Measurements from ENCODE around the gene CUX1. TPM values are rescaled to one million over a fixed set of nuclear protein-coding genes. Genes with fewer than 3 reads are reported as not detected.

CUX1 gene
- total RNA-seq, 1 donor from 2014 or later, result 18.3 TPM

DNA sequence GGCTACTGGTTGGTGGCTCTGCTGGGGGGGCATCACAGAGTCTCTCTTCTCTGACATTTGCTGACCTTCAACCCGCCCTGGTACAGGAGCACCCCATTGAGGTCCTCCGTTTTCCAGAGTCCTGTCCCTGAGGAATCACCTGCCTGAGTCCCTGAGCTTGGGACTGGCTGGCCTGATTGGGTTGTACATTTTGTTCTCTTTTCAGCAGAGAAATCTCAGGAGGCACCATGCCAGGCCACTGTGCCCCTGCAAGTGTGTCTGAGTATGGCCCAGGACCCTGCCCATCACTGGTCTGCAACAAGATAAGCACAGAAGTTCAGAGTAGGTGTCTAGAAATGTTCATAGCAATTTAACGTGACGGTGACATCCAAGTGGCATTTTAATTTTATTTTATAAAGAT lies 131.2 kb downstream of the CUX1 start:
- Histone ChIP-seq H3K4me3 (ENCODE audit: low read length in 3 of 3) (no peak overlapping the region), H3K27ac (ENCODE audit: low read depth, low read length) (peak overlapping the region; percentile 83), H3K36me3 (ENCODE audit: control insufficient read depth in 3 of 3, insufficient read depth in 3 of 3, low read length in 3 of 3) (no peaks in the 10 kb centered on the region), H3K4me1 (ENCODE audit: control insufficient read depth in 3 of 3, insufficient read depth in 3 of 3, low read length in 3 of 3) (peaks cover 52 to 62% (median 59%) of the 10 kb centered on the region in 3 donors), H3K9me3 (ENCODE audit: control insufficient read depth in 3 of 3, low read length in 3 of 3) (no peaks in the 10 kb centered on the region), H3K9ac (ENCODE audit: low read depth in 1 of 3, low read length in 3 of 3) (peak overlapping the region in 2 of 3 donors; percentile 51 to 62), H3K27me3 (ENCODE audit: control insufficient read depth in 3 of 3, insufficient read depth in 3 of 3, low read length in 3 of 3) (no peaks in the 10 kb centered on the region)

DNA sequence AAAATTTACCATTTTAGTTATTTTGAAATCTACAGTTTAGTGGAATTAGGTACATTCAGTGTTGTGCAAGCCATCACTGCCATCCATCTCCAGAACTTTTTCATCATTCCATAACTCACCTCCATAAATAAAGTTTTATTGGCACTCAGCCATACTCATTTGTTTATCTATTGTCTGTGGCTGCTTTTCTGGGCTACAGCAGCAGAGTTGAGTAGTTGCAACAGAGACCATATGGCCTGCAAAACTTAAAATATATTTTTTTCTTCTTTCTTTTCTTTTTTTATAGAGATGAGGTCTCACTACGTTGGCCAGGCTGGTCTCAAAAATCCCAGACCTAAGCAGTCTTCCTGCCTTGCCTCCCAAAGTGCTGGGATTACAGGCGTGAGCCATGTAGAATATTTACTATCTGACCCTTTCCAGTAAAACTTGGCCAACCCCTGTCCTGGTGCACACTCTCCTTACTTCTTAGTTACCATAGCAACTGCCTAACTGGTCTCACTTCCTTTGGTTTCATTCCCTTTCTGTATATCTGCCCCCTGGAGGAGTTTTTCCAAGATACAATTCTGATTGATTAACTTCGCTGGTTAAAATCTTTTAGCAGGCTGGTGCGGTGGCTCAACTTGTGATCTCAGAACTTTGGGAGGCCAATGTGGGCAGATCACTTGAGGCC lies 133.2 kb downstream of the CUX1 start:
- Histone ChIP-seq H3K27me3 (ENCODE audit: control insufficient read depth in 3 of 3, insufficient read depth in 3 of 3, low read length in 3 of 3) (no peaks in the 10 kb centered on the region), H3K36me3 (ENCODE audit: control insufficient read depth in 3 of 3, insufficient read depth in 3 of 3, low read length in 3 of 3) (no peaks in the 10 kb centered on the region), H3K9ac (ENCODE audit: low read depth in 1 of 3, low read length in 3 of 3) (no peak overlapping the region), H3K4me3 (ENCODE audit: low read length in 3 of 3) (no peak overlapping the region), H3K4me1 (ENCODE audit: control insufficient read depth in 3 of 3, insufficient read depth in 3 of 3, low read length in 3 of 3) (peaks cover 54 to 64% (median 60%) of the 10 kb centered on the region in 3 donors), H3K9me3 (ENCODE audit: control insufficient read depth in 3 of 3, low read length in 3 of 3) (no peaks in the 10 kb centered on the region), H3K27ac (ENCODE audit: low read depth, low read length) (no peak overlapping the region)

GRCh38 chr7:101951757-101952156 lies 134.3 kb downstream of the CUX1 start:
- Histone ChIP-seq H3K4me3 (ENCODE audit: low read length in 3 of 3) (no peak overlapping the region), H3K9me3 (ENCODE audit: control insufficient read depth in 3 of 3, low read length in 3 of 3) (no peaks in the 10 kb centered on the region), H3K27me3 (ENCODE audit: control insufficient read depth in 3 of 3, insufficient read depth in 3 of 3, low read length in 3 of 3) (no peaks in the 10 kb centered on the region), H3K27ac (ENCODE audit: low read depth, low read length) (peak overlapping the region; percentile 92), H3K36me3 (ENCODE audit: control insufficient read depth in 3 of 3, insufficient read depth in 3 of 3, low read length in 3 of 3) (no peaks in the 10 kb centered on the region), H3K9ac (ENCODE audit: low read depth in 1 of 3, low read length in 3 of 3) (no peak overlapping the region), H3K4me1 (ENCODE audit: control insufficient read depth in 3 of 3, insufficient read depth in 3 of 3, low read length in 3 of 3) (peaks cover 54 to 57% (median 55%) of the 10 kb centered on the region in 3 donors)

DNA sequence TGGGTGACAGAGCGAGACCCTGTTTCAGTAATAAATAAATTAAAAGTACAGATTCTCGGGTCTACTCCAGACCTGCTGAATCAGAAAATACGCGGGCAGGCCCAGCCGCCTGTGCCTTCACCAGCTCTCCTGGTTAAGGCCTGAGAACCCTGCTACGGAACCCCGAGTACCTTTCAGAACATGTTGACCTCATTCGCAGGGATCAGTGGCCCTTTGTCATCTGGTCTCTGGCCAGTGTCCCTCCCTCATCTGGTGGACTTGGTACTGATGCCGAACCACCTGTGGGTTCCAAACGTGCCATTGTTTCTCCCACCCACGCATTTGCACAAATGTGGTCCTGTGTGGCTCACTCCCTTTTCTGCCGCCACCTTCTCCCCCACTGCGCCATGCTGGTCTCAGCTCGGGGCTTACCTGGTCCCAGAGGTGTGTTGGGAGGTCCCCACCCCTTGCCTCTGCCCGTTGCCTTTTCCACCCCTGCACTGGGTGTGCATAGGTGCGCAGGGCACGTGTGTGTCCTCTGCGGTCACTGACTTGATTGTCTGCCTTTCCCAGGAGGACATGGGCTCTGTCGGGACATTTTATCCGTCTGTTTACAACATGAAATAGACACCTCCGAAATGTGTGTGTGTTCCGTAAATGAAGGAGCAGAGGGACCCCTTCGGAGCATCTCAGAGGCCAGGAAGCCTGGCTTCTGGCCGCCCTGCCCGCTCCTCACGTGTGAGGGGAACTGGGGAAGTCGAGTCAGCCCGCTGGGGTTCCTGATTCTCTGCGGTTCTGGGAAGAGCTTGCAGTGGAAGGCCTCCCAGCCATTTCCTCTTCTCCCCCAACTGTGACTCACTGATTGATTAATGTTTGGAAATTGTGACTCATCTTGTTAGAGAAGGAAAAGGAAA lies 135.2 kb downstream of the CUX1 start:
- H3K9ac ChIP-seq (ENCODE audit: low read depth in 1 of 3, low read length in 3 of 3), result peak overlapping the region in 2 of 3 donors; percentile 54 to 60
- H3K27me3 ChIP-seq (ENCODE audit: control insufficient read depth in 3 of 3, insufficient read depth in 3 of 3, low read length in 3 of 3), result no peaks in the 10 kb centered on the region
- no peaks in the 10 kb centered on the region for H3K9me3 ChIP-seq (ENCODE audit: control insufficient read depth in 3 of 3, low read length in 3 of 3)
- peaks cover 47 to 52% (median 50%) of the 10 kb centered on the region in 3 donors for H3K4me1 ChIP-seq (ENCODE audit: control insufficient read depth in 3 of 3, insufficient read depth in 3 of 3, low read length in 3 of 3)
- peak overlapping the region in 2 of 3 donors; percentile 19 to 35 for H3K4me3 ChIP-seq (ENCODE audit: low read length in 3 of 3)
- no peaks in the 10 kb centered on the region for H3K36me3 ChIP-seq (ENCODE audit: control insufficient read depth in 3 of 3, insufficient read depth in 3 of 3, low read length in 3 of 3)
- H3K27ac ChIP-seq (ENCODE audit: low read depth, low read length), result peak overlapping the region; percentile 92

GRCh38 chr7:101953248-101953819 lies 135.9 kb downstream of the CUX1 start:
- peak overlapping the region; percentile 38 to 65 (median 60) for H3K9ac ChIP-seq (ENCODE audit: low read depth in 1 of 3, low read length in 3 of 3)
- peaks cover 45 to 51% (median 50%) of the 10 kb centered on the region in 3 donors for H3K4me1 ChIP-seq (ENCODE audit: control insufficient read depth in 3 of 3, insufficient read depth in 3 of 3, low read length in 3 of 3)
- no peaks in the 10 kb centered on the region for H3K36me3 ChIP-seq (ENCODE audit: control insufficient read depth in 3 of 3, insufficient read depth in 3 of 3, low read length in 3 of 3)
- peak overlapping the region; percentile 92 for H3K27ac ChIP-seq (ENCODE audit: low read depth, low read length)
- no peaks in the 10 kb centered on the region for H3K9me3 ChIP-seq (ENCODE audit: control insufficient read depth in 3 of 3, low read length in 3 of 3)
- H3K4me3 ChIP-seq (ENCODE audit: low read length in 3 of 3), result no peak overlapping the region
- H3K27me3 ChIP-seq (ENCODE audit: control insufficient read depth in 3 of 3, insufficient read depth in 3 of 3, low read length in 3 of 3), result no peaks in the 10 kb centered on the region

- H3K36me3 ChIP-seq (ENCODE audit: control insufficient read depth in 3 of 3, insufficient read depth in 3 of 3, low read length in 3 of 3), result no peaks in the 10 kb centered on the region
- H3K4me1 ChIP-seq (ENCODE audit: control insufficient read depth in 3 of 3, insufficient read depth in 3 of 3, low read length in 3 of 3), result peaks cover 45 to 52% (median 49%) of the 10 kb centered on the region in 3 donors
- no peaks in the 10 kb centered on the region for H3K27me3 ChIP-seq (ENCODE audit: control insufficient read depth in 3 of 3, insufficient read depth in 3 of 3, low read length in 3 of 3)
- H3K4me3 ChIP-seq (ENCODE audit: low read length in 3 of 3), result no peak overlapping the region
- no peak overlapping the region for H3K9ac ChIP-seq (ENCODE audit: low read depth in 1 of 3, low read length in 3 of 3)
- no peaks in the 10 kb centered on the region for H3K9me3 ChIP-seq (ENCODE audit: control insufficient read depth in 3 of 3, low read length in 3 of 3)
- peak overlapping the region; percentile 92 for H3K27ac ChIP-seq (ENCODE audit: low read depth, low read length)
Measured at GRCh38 chr7:101954499-101954898, 137.1 kb downstream of the CUX1 start.

DNA sequence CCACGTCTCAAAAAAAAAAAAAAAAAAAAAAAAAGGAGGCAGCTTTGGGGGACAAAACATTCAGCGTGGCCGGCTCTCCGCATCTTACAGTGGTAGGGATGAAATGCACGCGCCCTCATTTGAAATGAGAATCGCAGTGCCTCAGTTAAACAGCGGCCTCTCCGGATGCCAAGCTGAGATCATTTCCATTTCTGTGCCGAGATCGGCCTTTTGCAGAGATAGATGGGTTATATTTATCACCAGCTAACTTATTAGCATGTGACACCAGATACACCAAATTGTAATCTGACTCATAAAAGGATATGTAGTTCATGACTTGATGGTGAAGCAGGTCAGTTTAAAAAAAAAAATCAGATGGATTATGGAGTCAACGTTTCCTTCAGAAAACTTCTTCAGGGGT lies 138.7 kb downstream of the CUX1 start:
- Histone ChIP-seq H3K27me3 (ENCODE audit: control insufficient read depth in 3 of 3, insufficient read depth in 3 of 3, low read length in 3 of 3) (no peaks in the 10 kb centered on the region), H3K4me1 (ENCODE audit: control insufficient read depth in 3 of 3, insufficient read depth in 3 of 3, low read length in 3 of 3) (peaks cover 45 to 59% (median 55%) of the 10 kb centered on the region in 3 donors), H3K27ac (ENCODE audit: low read depth, low read length) (peak overlapping the region; percentile 92), H3K4me3 (ENCODE audit: low read length in 3 of 3) (no peak overlapping the region), H3K9me3 (ENCODE audit: control insufficient read depth in 3 of 3, low read length in 3 of 3) (no peaks in the 10 kb centered on the region), H3K36me3 (ENCODE audit: control insufficient read depth in 3 of 3, insufficient read depth in 3 of 3, low read length in 3 of 3) (no peaks in the 10 kb centered on the region), H3K9ac (ENCODE audit: low read depth in 1 of 3, low read length in 3 of 3) (peak overlapping the region in 1 of 3 donors; percentile 77)

DNA sequence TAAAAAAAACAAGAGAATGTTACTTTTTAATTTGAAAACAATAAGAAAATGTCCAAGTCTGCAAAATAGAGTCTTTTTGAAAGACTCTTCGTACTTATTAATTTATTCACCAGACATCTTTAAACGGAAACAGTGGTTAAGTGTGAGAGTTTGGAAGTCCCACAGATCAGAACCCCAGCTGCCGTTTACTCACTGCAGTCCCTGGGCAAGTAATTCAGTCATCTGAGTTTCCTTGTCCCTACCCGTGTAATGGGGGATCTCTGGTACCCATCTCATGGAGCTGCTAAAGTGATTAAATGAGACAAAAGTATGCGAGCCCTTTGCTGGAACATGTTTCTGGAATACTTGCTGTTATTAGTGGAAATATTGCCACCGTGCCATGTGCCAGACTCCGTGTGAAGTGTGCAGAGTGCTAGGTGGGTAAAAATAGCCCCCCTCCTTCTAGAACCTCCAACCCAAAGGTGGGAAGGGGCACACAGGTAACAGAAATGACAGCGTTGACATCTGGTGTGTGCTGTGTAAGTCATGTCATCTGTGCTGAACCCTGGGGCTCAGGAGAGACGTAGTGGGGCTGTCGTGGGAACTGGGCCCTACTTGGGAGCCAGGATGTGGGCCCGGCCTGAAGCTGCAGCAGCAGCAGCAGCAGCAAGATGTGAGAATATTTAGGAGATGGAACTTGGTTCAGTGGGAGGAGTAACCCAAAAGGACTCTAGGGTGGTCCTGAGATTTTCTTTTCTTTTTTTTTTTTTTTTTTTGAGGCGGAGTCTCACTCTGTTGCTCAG lies 140.5 kb downstream of the CUX1 start:
- Histone ChIP-seq H3K36me3 (ENCODE audit: control insufficient read depth in 3 of 3, insufficient read depth in 3 of 3, low read length in 3 of 3) (no peaks in the 10 kb centered on the region), H3K4me3 (ENCODE audit: low read length in 3 of 3) (no peak overlapping the region), H3K4me1 (ENCODE audit: control insufficient read depth in 3 of 3, insufficient read depth in 3 of 3, low read length in 3 of 3) (peaks cover 42 to 59% (median 56%) of the 10 kb centered on the region in 3 donors), H3K27me3 (ENCODE audit: control insufficient read depth in 3 of 3, insufficient read depth in 3 of 3, low read length in 3 of 3) (no peaks in the 10 kb centered on the region), H3K9me3 (ENCODE audit: control insufficient read depth in 3 of 3, low read length in 3 of 3) (no peaks in the 10 kb centered on the region), H3K27ac (ENCODE audit: low read depth, low read length) (peak overlapping the region; percentile 61), H3K9ac (ENCODE audit: low read depth in 1 of 3, low read length in 3 of 3) (peak overlapping the region; percentile 1 to 30 (median 8))

DNA sequence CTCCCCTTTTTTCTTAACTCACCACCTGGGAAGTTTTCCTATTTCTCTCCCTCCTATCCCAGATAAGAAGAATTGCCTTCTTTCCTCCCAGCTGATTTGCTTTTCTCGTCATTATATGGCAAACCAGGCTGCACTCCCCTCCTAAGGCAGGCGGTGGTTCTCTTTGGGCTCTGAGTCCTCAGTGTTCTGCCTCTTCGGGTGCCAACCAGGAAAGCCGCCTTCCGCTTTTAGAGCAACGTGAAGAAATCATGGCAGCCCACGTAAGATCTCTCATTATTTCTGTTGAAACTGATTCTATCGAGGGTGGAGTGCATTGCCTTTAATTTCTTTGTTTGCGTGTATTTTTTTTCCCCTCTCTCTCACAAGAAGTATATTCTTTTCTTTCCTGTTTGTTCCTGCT lies 141.9 kb downstream of the CUX1 start:
- Histone ChIP-seq H3K9me3 (ENCODE audit: control insufficient read depth in 3 of 3, low read length in 3 of 3) (no peaks in the 10 kb centered on the region), H3K27me3 (ENCODE audit: control insufficient read depth in 3 of 3, insufficient read depth in 3 of 3, low read length in 3 of 3) (no peaks in the 10 kb centered on the region), H3K27ac (ENCODE audit: low read depth, low read length) (peak overlapping the region; percentile 3), H3K9ac (ENCODE audit: low read depth in 1 of 3, low read length in 3 of 3) (no peak overlapping the region), H3K36me3 (ENCODE audit: control insufficient read depth in 3 of 3, insufficient read depth in 3 of 3, low read length in 3 of 3) (no peaks in the 10 kb centered on the region), H3K4me1 (ENCODE audit: control insufficient read depth in 3 of 3, insufficient read depth in 3 of 3, low read length in 3 of 3) (peaks cover 32 to 50% (median 49%) of the 10 kb centered on the region in 3 donors), H3K4me3 (ENCODE audit: low read length in 3 of 3) (no peak overlapping the region)

Data from skeletal muscle tissue (tissue), 4 donors.